ENCODE results near the gene HDAC7.

DNA sequence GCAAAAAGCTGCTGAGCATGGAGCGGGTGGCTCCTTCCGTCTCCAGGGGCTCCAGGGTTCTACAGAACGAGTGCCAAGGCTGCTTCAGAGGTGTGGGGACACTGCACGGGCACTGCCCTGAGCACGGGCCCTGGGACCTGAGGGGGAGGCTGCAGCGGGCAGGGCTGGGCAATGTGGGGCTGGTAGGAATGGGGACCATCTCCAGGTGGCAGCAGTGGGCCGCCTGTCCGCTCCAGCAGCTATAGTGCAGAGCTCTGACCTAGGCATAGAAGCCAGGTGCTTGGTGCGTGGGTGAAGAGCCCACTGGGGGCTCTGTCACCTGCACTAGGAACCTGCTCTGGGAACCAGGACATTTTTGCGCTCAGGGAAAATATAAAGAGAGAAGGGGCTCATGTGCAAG is 22.3 kb downstream of the HDAC7 start:
- no peak for TF ChIP-seq FOXM1 (IDR thresholded peaks at IDR 0.05; ENCODE audit: borderline replicate concordance, low read depth)
- no peak for TF ChIP-seq CREB1 (IDR thresholded peaks at IDR 0.05; ENCODE audit: low read depth)
- TF ChIP-seq EP300 (IDR thresholded peaks at IDR 0.05; ENCODE audit: borderline replicate concordance), result no peak
- TF ChIP-seq EGR1 (IDR thresholded peaks at IDR 0.05), result no peak
- TF ChIP-seq NFIC (IDR thresholded peaks at IDR 0.05), result no peak
- no peak for TF ChIP-seq TAF1 (IDR thresholded peaks at IDR 0.05; ENCODE audit: low read depth)
- TF ChIP-seq, protein P1, sequence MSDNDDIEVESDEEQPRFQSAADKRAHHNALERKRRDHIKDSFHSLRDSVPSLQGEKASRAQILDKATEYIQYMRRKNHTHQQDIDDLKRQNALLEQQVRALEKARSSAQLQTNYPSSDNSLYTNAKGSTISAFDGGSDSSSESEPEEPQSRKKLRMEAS (IDR thresholded peaks at IDR 0.05), result no peak
- no peak for TF ChIP-seq TEAD4 (IDR thresholded peaks at IDR 0.05)
- TF ChIP-seq, protein P2, sequence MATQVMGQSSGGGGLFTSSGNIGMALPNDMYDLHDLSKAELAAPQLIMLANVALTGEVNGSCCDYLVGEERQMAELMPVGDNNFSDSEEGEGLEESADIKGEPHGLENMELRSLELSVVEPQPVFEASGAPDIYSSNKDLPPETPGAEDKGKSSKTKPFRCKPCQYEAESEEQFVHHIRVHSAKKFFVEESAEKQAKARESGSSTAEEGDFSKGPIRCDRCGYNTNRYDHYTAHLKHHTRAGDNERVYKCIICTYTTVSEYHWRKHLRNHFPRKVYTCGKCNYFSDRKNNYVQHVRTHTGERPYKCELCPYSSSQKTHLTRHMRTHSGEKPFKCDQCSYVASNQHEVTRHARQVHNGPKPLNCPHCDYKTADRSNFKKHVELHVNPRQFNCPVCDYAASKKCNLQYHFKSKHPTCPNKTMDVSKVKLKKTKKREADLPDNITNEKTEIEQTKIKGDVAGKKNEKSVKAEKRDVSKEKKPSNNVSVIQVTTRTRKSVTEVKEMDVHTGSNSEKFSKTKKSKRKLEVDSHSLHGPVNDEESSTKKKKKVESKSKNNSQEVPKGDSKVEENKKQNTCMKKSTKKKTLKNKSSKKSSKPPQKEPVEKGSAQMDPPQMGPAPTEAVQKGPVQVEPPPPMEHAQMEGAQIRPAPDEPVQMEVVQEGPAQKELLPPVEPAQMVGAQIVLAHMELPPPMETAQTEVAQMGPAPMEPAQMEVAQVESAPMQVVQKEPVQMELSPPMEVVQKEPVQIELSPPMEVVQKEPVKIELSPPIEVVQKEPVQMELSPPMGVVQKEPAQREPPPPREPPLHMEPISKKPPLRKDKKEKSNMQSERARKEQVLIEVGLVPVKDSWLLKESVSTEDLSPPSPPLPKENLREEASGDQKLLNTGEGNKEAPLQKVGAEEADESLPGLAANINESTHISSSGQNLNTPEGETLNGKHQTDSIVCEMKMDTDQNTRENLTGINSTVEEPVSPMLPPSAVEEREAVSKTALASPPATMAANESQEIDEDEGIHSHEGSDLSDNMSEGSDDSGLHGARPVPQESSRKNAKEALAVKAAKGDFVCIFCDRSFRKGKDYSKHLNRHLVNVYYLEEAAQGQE (IDR thresholded peaks at IDR 0.05; ENCODE audit: low read depth), result no peak
- no peak for TF ChIP-seq ZBTB7A (IDR thresholded peaks at IDR 0.05; ENCODE audit: low read depth)
- TF ChIP-seq CEBPB (IDR thresholded peaks at IDR 0.05), result no peak
- TF ChIP-seq, protein P3, sequence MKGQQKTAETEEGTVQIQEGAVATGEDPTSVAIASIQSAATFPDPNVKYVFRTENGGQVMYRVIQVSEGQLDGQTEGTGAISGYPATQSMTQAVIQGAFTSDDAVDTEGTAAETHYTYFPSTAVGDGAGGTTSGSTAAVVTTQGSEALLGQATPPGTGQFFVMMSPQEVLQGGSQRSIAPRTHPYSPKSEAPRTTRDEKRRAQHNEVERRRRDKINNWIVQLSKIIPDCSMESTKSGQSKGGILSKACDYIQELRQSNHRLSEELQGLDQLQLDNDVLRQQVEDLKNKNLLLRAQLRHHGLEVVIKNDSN (IDR thresholded peaks at IDR 0.05), result no peak
- TF ChIP-seq RAD21 (IDR thresholded peaks at IDR 0.05; ENCODE audit: low read depth), result peak; percentile 67
